Measurements from ENCODE around the gene ADARB1.

Gene ADARB1

GRCh38 chr21:45210461-45210983 lies 136.1 kb downstream of the ADARB1 start:
- H3K27me3 ChIP-seq (replicated peaks; ENCODE audit: control insufficient read depth, insufficient read depth, low read length): 0 out of 2 replicates have a peak, but pooled peaks cover 2% of the 10 kb centered on the region
- TF ChIP-seq CTCF (IDR thresholded peaks at IDR 0.05; ENCODE audit: insufficient read depth, low read length, poor library complexity, severe bottlenecking): no peak
- no peak for DNase-seq (ENCODE audit: extremely low read depth, insufficient read length)
- no peaks in the 10 kb centered on the region for H3K36me3 ChIP-seq (ENCODE audit: control insufficient read depth, insufficient read depth, low read length)
- H3K4me3 ChIP-seq (replicated peaks; ENCODE audit: low read depth, low read length): no peak overlapping the region

GRCh38 chr21:45211661-45212060 lies 137.3 kb downstream of the ADARB1 start:
- no peaks in the 10 kb centered on the region for H3K36me3 ChIP-seq (ENCODE audit: control insufficient read depth, insufficient read depth, low read length)
- no peak overlapping the region for H3K4me3 ChIP-seq (replicated peaks; ENCODE audit: low read depth, low read length)
- no peak for DNase-seq (ENCODE audit: extremely low read depth, insufficient read length)
- TF ChIP-seq CTCF (IDR thresholded peaks at IDR 0.05; ENCODE audit: insufficient read depth, low read length, poor library complexity, severe bottlenecking): no peak
- H3K27me3 ChIP-seq (replicated peaks; ENCODE audit: control insufficient read depth, insufficient read depth, low read length): 0 out of 2 replicates have a peak, but pooled peaks cover 2% of the 10 kb centered on the region

GRCh38 chr21:45213392-45213791 lies 139.0 kb downstream of the ADARB1 start:
- Histone ChIP-seq H3K36me3 (ENCODE audit: control insufficient read depth, insufficient read depth, low read length) (no peaks in the 10 kb centered on the region), H3K4me3 (replicated peaks; ENCODE audit: low read depth, low read length) (no peak overlapping the region), H3K27me3 (replicated peaks; ENCODE audit: control insufficient read depth, insufficient read depth, low read length) (0 out of 2 replicates have a peak, but pooled peaks cover 2% of the 10 kb centered on the region)
- no peak for TF ChIP-seq CTCF (IDR thresholded peaks at IDR 0.05; ENCODE audit: insufficient read depth, low read length, poor library complexity, severe bottlenecking)
- DNase-seq (ENCODE audit: extremely low read depth, insufficient read length): no peak

- Histone ChIP-seq H3K4me3 (replicated peaks; ENCODE audit: low read depth, low read length) (no peak overlapping the region), H3K27me3 (replicated peaks; ENCODE audit: control insufficient read depth, insufficient read depth, low read length) (0 out of 2 replicates have a peak, but pooled peaks cover 2% of the 10 kb centered on the region), H3K36me3 (ENCODE audit: control insufficient read depth, insufficient read depth, low read length) (no peaks in the 10 kb centered on the region)
- no peak for TF ChIP-seq CTCF (IDR thresholded peaks at IDR 0.05; ENCODE audit: insufficient read depth, low read length, poor library complexity, severe bottlenecking)
- DNase-seq (ENCODE audit: extremely low read depth, insufficient read length): no peak
Measured at GRCh38 chr21:45215213-45215612, 140.8 kb downstream of the ADARB1 start.

- Histone ChIP-seq H3K4me3 (replicated peaks; ENCODE audit: low read depth, low read length) (no peak overlapping the region), H3K36me3 (ENCODE audit: control insufficient read depth, insufficient read depth, low read length) (no peaks in the 10 kb centered on the region), H3K27me3 (replicated peaks; ENCODE audit: control insufficient read depth, insufficient read depth, low read length) (0 out of 2 replicates have a peak, but pooled peaks cover 2% of the 10 kb centered on the region)
- DNase-seq (ENCODE audit: extremely low read depth, insufficient read length): no peak
- no peak for TF ChIP-seq CTCF (IDR thresholded peaks at IDR 0.05; ENCODE audit: insufficient read depth, low read length, poor library complexity, severe bottlenecking)
Measured at GRCh38 chr21:45217010-45217409, 142.6 kb downstream of the ADARB1 start.

- Histone ChIP-seq H3K36me3 (ENCODE audit: control insufficient read depth, insufficient read depth, low read length) (no peaks in the 10 kb centered on the region), H3K4me3 (replicated peaks; ENCODE audit: low read depth, low read length) (no peak overlapping the region), H3K27me3 (replicated peaks; ENCODE audit: control insufficient read depth, insufficient read depth, low read length) (no peaks in the 10 kb centered on the region)
- no peak for TF ChIP-seq CTCF (IDR thresholded peaks at IDR 0.05; ENCODE audit: insufficient read depth, low read length, poor library complexity, severe bottlenecking)
- no peak for DNase-seq (ENCODE audit: extremely low read depth, insufficient read length)
Measured at GRCh38 chr21:45219517-45219916, 145.1 kb downstream of the ADARB1 start.
